Muscle of back (tissue), 11 donors: ENCODE results near the gene SKIC8. TPM values are rescaled to one million over a fixed set of nuclear protein-coding genes. Genes with fewer than 3 reads are reported as not detected.
"Not testable (repeated sequence)": the region's sequence is repeated elsewhere in the genome, so short reads cannot be mapped to it uniquely, and the experiment has no call there.

Source experiments
- DNase-seq, 3 donors: peaks; one replicate each; pipeline versions ENCODE4 v3.0.0 to v3.0.0-alpha.2; 2013
- polyA plus RNA-seq, 10 donors: library from polyadenylated mRNA; unstranded; fragments of 120-200 nt; gene quantifications; one replicate each; pipeline ENCODE4 v1.2.1, GENCODE V29; 2013; ENCODE audit not compliant: insufficient read length in 10 of 10

SKIC8 gene
- polyA plus RNA-seq, 10 donors = 49.9 to 74.2 (median 56.3) TPM

GRCh38 chr15:78261062-78261461 lies 38.3 kb downstream of the SKIC8 start:
- no peak for DNase-seq

DNA sequence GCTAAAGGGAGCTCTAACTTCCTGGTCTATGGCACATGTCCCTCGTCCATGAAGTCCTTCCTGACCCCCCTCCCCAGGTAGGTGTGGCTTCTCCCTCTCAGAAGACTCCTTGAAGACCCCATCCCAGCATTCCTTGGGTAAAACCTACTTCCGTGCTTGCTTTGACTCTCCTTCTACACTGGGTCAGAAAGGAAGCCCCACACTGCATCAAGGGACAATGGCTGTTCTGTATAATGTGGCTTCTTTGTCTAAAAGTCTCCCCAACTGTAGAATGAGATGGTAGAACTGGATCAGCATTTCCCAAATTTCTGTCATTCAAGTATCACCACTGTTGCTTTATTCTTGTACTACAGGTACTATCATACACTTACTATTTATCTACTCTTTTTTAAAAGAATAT lies 38.9 kb downstream of the SKIC8 start:
- no peak for DNase-seq

DNA sequence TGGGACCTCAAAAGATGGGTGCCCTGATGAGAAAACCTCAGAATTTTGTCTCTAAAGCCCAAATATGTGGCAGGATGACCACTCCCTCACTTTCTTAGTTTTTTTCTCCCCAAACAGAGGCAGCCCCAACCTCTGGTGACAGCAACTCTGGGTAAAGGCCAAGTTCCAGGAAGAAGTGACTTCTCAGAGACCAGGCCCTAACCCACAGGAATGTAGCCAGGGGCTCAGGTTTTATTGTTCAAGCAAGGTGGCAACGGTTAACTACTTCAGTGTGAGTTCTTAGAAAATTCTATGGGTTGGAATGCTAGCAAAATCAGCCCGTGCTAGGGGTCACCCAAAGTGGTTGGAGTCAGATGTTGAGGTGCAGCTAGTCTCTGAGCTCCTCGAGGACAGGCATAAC lies 40.2 kb downstream of the SKIC8 start:
- no peak for DNase-seq

- DNase-seq = no peak
Measured at GRCh38 chr15:78257681-78258080, 41.7 kb downstream of the SKIC8 start.

GRCh38 chr15:78256044-78256437 lies 43.4 kb downstream of the SKIC8 start:
- no peak for DNase-seq

DNA sequence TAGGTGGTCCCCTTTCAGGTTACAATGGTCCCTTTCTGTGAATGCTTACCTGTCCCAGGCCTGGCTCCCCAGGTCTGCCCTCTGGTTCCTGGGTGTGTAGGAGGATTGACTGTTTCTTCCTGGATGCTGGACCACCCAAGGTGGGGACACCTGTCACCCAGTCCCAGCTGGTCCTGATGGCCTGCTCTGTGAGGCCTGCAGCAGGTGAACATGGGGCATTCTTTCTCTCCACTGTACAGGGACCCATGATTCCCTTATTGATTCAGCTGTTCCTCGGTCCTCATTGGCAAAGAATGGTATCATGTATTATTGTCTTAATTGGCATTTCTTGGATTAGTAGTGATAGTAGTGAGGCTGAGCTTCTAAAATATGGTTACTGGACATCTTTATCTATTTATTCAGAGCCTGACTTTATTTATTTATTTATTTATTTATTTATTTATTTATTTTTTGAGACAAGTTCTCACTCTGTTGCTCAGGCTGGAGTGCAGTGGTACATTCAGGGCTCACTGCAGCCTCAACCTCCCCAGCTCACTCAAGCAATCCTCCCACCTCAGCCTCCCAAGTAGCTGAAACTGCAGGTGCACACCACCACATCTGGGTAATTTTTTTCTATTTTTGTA lies 43.9 kb downstream of the SKIC8 start:
- DNase-seq = no peak

GRCh38 chr15:78251136-78251535 lies 48.3 kb downstream of the SKIC8 start:
- no peak for DNase-seq

GRCh38 chr15:78249131-78249530 lies 50.3 kb downstream of the SKIC8 start:
- DNase-seq = no peak

DNA sequence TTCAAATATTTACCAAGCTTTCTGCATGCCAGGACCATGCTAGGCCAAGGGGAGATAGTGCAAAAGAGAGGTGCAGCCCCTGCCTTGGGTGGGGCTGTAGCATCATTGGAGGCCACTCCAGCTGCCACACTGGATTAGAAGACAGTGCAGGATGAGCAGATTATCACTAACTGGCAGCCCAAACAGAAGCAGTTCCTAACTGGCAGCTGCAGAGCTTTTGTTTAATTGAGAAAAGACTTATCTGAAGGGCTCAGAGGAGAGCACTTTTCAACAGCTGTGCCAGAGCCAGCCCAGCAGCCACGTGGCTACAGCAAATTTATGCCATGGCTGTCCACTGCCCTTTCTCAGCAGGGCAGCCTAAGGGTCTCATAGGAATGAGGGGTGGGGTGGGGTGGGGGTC lies 51.5 kb downstream of the SKIC8 start:
- no peak for DNase-seq

DNA sequence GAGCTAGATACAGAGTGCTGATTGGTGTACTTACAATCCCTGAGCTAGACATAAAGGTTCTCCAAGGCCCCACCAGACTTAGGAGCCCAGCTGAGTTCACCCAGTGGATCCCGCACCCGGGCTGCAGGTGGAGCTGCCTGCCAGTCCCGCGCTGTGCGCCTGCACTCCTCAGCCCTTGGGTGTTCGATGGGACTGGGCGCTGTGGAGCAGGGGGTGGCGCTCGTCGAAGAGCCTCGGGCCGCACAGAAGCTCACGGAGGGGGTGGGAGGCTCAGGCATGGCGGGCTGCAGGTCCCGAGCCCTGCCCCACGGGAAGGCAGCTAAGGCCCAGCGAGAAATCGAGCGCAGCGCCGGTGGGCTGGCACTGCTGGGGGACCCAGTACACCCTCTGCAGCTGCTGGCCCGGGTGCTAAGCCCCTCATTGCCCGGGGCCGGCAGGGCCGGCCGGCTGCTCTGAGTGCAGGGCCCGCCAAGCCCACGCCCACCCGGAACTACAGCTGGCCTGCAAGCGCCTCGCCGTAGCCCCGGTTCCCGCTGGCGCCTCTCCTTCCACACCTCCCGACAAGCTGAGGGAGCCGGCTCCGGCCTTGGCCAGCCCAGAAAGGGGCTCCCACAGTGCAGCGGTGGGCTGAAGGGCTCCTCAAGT lies 53.3 kb downstream of the SKIC8 start:
- DNase-seq = not testable (repeated sequence)

DNA sequence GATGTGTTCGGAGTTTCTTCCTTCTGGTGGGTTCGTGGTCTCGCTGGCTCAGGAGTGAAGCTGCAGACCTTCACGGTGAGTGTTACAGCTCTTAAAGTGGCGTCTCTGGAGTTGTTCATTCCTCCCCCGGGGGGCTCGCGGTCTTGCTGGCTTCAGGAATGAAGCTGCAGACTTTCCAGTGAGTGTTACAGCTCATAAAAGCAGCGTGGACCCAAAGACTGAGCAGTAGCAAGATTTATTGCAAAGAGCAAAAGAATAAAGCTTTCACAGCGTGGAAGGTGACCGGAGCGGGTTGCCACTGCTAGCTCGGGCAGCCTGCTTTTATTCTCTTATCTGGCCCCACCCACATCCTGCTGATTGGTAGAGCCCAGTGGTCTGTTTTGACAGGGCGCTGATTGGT lies 54.0 kb downstream of the SKIC8 start:
- not testable (repeated sequence) for DNase-seq

DNA sequence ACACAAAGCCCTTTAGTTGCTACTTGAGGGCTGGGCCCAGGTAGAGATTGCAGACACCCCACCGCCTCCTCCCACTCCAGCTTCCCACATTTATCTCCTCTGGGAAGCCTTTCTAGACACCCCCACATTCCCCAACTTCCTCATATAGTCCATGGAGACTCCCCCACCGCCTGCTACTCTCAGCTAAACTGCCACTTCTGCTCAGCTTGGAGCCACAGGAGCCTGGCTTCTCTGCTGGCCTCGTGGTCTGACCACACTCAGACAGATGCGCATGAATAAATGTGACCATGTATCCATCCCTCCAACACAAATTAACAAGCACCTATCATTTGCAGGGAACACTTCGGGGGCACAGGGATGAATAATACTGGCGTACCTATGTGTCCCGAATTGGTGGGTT lies 54.5 kb downstream of the SKIC8 start:
- no peak for DNase-seq

- no peak for DNase-seq
Measured at GRCh38 chr15:78244101-78244500, 55.3 kb downstream of the SKIC8 start.

- peak in 1 of 3 donors; percentile 27 for DNase-seq
Measured at GRCh38 chr15:78243491-78243941, 55.9 kb downstream of the SKIC8 start.

GRCh38 chr15:78243058-78243457 lies 56.4 kb downstream of the SKIC8 start:
- no peak for DNase-seq

DNA sequence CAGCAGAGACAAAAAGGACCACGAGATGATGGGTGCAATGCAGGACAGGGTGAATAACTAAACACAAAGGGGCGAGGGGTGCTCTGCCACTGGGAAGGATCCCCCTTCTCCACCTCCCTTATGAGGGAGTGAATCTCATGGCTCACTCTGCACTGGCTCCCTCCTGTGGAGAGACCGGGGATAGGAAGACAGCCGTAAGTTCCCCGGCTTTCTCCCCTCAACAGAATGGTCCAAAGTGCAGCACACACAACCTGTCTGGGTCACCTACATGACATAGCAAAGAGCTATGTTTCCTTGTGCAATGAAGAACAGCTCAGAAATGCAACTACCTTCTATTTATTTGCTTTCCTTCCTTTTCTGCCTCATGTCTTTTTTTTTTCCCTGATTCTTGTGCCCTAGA lies 57.3 kb downstream of the SKIC8 start:
- DNase-seq = no peak

DNA sequence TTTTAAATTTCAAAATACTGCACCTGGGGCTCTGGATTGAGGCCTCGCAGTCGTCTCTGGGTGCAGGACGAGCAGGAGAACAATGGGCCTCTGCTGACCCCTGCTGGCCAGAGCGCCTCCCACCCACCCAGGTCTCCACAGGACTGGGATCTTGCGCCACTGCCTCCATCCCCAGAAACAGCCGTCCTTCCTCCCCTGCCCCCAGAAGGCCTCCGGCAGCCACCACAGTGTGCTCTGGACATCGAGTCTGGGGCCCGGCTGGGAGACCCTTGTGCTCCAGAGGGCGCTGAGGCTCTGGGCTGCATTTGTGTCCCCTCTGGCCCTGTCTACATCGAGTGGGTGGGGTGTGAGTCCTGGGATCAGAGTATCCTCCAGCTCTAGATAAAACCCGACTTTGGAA lies 58.4 kb downstream of the SKIC8 start:
- DNase-seq = peak; percentile 62 to 88 (median 84)

DNA sequence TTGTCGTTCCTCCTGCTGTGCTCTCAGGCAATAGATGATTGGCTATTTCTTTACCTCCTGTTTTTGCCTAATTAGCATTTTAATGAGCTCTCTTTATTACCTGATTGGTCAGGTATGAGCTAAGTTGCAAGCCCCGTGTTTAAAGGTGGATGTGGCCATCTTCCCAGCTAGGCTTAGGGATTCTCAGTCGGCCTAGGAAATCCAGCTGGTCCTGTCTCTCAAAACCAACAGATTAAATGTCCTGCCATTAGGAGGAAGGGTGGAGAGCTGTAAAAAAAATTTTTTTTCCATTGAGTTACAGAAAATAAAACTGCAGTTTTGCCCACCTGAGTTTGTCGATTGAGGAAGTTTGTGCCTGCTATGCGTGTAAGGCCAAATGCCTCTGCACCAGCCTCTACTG lies 59.6 kb downstream of the SKIC8 start:
- peak in 2 of 3 donors; percentile 28 to 46 for DNase-seq

GRCh38 chr15:78237146-78237545 lies 62.3 kb downstream of the SKIC8 start:
- DNase-seq = no peak

DNA sequence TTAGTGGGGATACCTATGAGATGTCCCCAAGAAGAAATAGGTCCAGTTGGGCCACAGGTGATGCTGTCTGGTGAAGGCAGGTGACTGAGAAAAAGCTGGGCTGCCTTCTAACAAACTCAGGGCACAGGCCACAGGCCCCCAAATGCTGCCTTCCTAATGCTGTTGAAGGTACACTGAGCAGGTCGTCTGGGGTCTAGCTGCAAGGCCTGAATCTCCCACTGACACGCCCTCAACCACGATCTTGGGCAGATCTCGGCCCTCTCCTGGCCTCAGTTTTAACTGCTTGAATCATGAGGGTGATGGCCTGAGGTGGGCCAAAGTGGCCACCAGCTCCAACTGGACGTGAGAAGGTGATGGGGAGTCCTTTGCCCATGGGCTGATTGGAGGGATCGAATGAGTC lies 62.9 kb downstream of the SKIC8 start:
- DNase-seq = no peak

GRCh38 chr15:78234515-78235040 lies 64.8 kb downstream of the SKIC8 start, which contains the start of gene ACSBG1:
Gene ACSBG1 (minus strand): TSS chr15:78234565. CDS start chr15:78234501, 64 bp downstream.
- DNase-seq = no peak

DNA sequence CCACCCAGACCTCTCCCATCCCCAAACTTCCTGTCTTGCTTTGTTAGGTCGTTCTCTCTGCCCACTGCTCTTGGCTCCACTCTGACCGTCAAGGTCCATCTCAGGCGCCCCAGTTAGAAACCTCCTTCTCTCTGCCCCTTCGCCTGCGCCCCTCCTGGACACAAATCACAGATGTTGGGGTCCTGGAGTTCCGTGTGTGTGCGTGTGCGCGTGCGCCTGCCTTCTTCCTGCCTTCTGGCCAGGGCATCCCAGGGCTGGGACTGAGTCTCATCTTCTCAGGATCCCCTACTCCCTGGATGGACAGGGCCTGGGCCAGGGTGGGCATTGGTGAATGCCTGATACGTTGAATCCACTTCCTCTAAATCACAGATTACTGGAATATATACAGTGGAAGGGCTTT lies 65.9 kb downstream of the SKIC8 start:
- DNase-seq = no peak
